Suprapubic skin (tissue), 4 donors: Measurements from ENCODE around the gene ZGLP1. TPM values are rescaled to one million over a fixed set of nuclear protein-coding genes. Genes with fewer than 3 reads are reported as not detected.
A peak's percentile ranks its signal among the peaks of the same experiment; 100 is the strongest.

Source experiments
- DNase-seq, 2 donors: peaks; one replicate each; pipeline ENCODE4 v3.0.0-alpha.2; 2019; ENCODE audit warnings: low spot score in 2 of 2
- H3K27ac ChIP-seq: fragments of 200-600 bp; sonication (generic); one replicate; pipeline ENCODE4 v1.5.1; 2019
- H3K27me3 ChIP-seq: fragments of 200-600 bp; sonication (generic); one replicate; pipeline ENCODE4 v1.5.1; 2019
- H3K36me3 ChIP-seq: fragments of 200-600 bp; sonication (generic); one replicate; pipeline ENCODE4 v1.5.1; 2019
- H3K4me1 ChIP-seq: fragments of 200-600 bp; sonication (generic); one replicate; pipeline ENCODE4 v1.5.1; 2019
- H3K4me3 ChIP-seq: fragments of 200-600 bp; sonication (generic); one replicate; pipeline ENCODE4 v1.5.1; 2019; ENCODE audit warnings: mild to moderate bottlenecking
- H3K9me3 ChIP-seq: fragments of 200-600 bp; sonication (generic); one replicate; pipeline ENCODE4 v1.5.1; 2019
- CTCF ChIP-seq, 2 donors: fragments of 200-600 bp in 1 of 2; fragments of 450-650 bp in 1 of 2; sonication (generic) in 1 of 2; IDR thresholded peaks; one replicate each; pipeline ENCODE4 v1.5.1; 2016 to 2019; ENCODE audit warnings: antibody characterized with exemption in 2 of 2, mild to moderate bottlenecking in 1 of 2, moderate library complexity in 1 of 2
- EP300 ChIP-seq: sonication (generic); formaldehyde crosslinking; IDR thresholded peaks from one replicate; pipeline ENCODE4 v1.6.1; 2017; ENCODE audit warnings: antibody characterized with exemption
- POLR2A ChIP-seq, 2 donors: fragments of 450-650 bp; IDR thresholded peaks; one replicate each; pipeline ENCODE4 v1.6.1; 2017; ENCODE audit warnings: antibody characterized with exemption in 2 of 2, mild to moderate bottlenecking in 2 of 2, moderate library complexity in 2 of 2
- POLR2AphosphoS5 ChIP-seq, 3 donors: sonication (generic); formaldehyde crosslinking; IDR thresholded peaks; one replicate each; pipeline ENCODE4 v1.6.1; 2017; ENCODE audit warnings: antibody characterized with exemption in 3 of 3
- WGBS: methylation state at CpG from one replicate; pipeline ENCODE4 v1.1.5; 2018; 5-methylcytosine and 5-hydroxymethylcytosine counted together
- total RNA-seq, 4 donors: library from RNA; depleted of rRNA; stranded (reverse); fragments of >200 nt; gene quantifications; one replicate each; pipeline ENCODE4 v1.1.0, GENCODE V29; 2016

ZGLP1 gene
- total RNA-seq, 4 donors from 2014 or later: 1.4 to 7.2 (median 2.9) TPM

GRCh38 chr19:10290876-10291553 lies 18.6 kb downstream of the ZGLP1 start:
- WGBS: 4% methylated on average over 24 of the region's 57 CpGs
- Histone ChIP-seq H3K36me3 (peaks cover under 1% of the 10 kb centered on the region), H3K9me3 (no peaks in the 10 kb centered on the region), H3K27me3 (peaks cover 91% of the 10 kb centered on the region), H3K4me1 (peaks cover 81% of the 10 kb centered on the region), H3K4me3 (peak overlapping the region; percentile 45), H3K27ac (no peak overlapping the region)
- DNase-seq: peak in 1 of 2 donors; percentile 77
- TF ChIP-seq POLR2A (IDR thresholded peaks at IDR 0.05): no peak

GRCh38 chr19:10290357-10290875 lies 19.2 kb downstream of the ZGLP1 start:
- Histone ChIP-seq H3K9me3 (no peaks in the 10 kb centered on the region), H3K4me1 (peaks cover 75% of the 10 kb centered on the region), H3K27ac (no peak overlapping the region), H3K4me3 (peak overlapping the region; percentile 45), H3K27me3 (peaks cover 85% of the 10 kb centered on the region), H3K36me3 (peaks cover 6% of the 10 kb centered on the region)
- peak in 1 of 2 donors; percentile 73 for DNase-seq
- no peak for TF ChIP-seq POLR2AphosphoS5 (IDR thresholded peaks at IDR 0.05)
- no peak for TF ChIP-seq CTCF (IDR thresholded peaks at IDR 0.05)
- TF ChIP-seq EP300: no peak
- no peak for TF ChIP-seq POLR2A (IDR thresholded peaks at IDR 0.05)
- WGBS: under 1% methylated on average over 30 of the region's 30 CpGs

- TF ChIP-seq EP300 (no peak), POLR2AphosphoS5 (IDR thresholded peaks at IDR 0.05) (no peak), CTCF (IDR thresholded peaks at IDR 0.05) (no peak), POLR2A (IDR thresholded peaks at IDR 0.05) (no peak)
- no peak for DNase-seq
- H3K4me1 ChIP-seq: peaks cover 71% of the 10 kb centered on the region
- peaks cover 11% of the 10 kb centered on the region for H3K36me3 ChIP-seq
- H3K27ac ChIP-seq: no peak within 1 kb of the TSS
- peak within 1 kb of the TSS; percentile 45 for H3K4me3 ChIP-seq
- H3K27me3 ChIP-seq: peaks cover 79% of the 10 kb centered on the region
- no peaks in the 10 kb centered on the region for H3K9me3 ChIP-seq
- 1% methylated on average over 15 of the region's 45 CpGs for WGBS
These were observed 19.7 kb downstream of the ZGLP1 start, which contains the start of gene ICAM5 for GRCh38 chr19:10289836-10290356. Gene ICAM5 (plus strand): TSS chr19:10289952. CDS start chr19:10290044, 92 bp downstream.

- H3K4me3 ChIP-seq: peak overlapping the region; percentile 45
- TF ChIP-seq CTCF (IDR thresholded peaks at IDR 0.05) (no peak), POLR2A (IDR thresholded peaks at IDR 0.05) (no peak), POLR2AphosphoS5 (IDR thresholded peaks at IDR 0.05) (no peak), EP300 (no peak)
- no peak overlapping the region for H3K27ac ChIP-seq
- H3K9me3 ChIP-seq: no peaks in the 10 kb centered on the region
- peaks cover 71% of the 10 kb centered on the region for H3K4me1 ChIP-seq
- peaks cover 73% of the 10 kb centered on the region for H3K27me3 ChIP-seq
- peaks cover 17% of the 10 kb centered on the region for H3K36me3 ChIP-seq
- WGBS: 2% methylated on average over 33 of the region's 50 CpGs
- no peak for DNase-seq
These were observed 20.3 kb downstream of the ZGLP1 start for GRCh38 chr19:10289167-10289835.

GRCh38 chr19:10288662-10289166 lies 20.9 kb downstream of the ZGLP1 start:
- Histone ChIP-seq H3K27ac (no peak overlapping the region), H3K36me3 (peaks cover 23% of the 10 kb centered on the region), H3K4me3 (peak overlapping the region; percentile 45), H3K4me1 (peaks cover 70% of the 10 kb centered on the region), H3K9me3 (no peaks in the 10 kb centered on the region), H3K27me3 (peaks cover 68% of the 10 kb centered on the region)
- TF ChIP-seq POLR2AphosphoS5 (IDR thresholded peaks at IDR 0.05) (no peak), EP300 (no peak), POLR2A (IDR thresholded peaks at IDR 0.05) (no peak), CTCF (IDR thresholded peaks at IDR 0.05) (no peak)
- 0% methylated on average over 15 of the region's 23 CpGs for WGBS
- DNase-seq: no peak
